Aorta (tissue), 5 donors: ENCODE measurements around the gene MAP7. TPM values are rescaled to one million over a fixed set of nuclear protein-coding genes. Genes with fewer than 3 reads are reported as not detected.
"Not testable (repeated sequence)": the region's sequence is repeated elsewhere in the genome, so short reads cannot be mapped to it uniquely, and the experiment has no call there.

Experiments
- ATAC-seq: fragments of 200-7000 bp; cut with Tn5 transposase; one replicate; pipeline ENCODE4 v1.9.1; 2022; ENCODE audit warnings: moderate library complexity; ENCODE audit not compliant: low FRiP score
- DNase-seq, 2 donors: peaks; one replicate each; pipeline ENCODE4 v3.0.0-alpha.2; 2020
- H3K27ac ChIP-seq, 2 donors: one replicate each; pipeline ENCODE4 v1.5.1; 2013; ENCODE audit warnings: low read length in 2 of 2, mild to moderate bottlenecking in 2 of 2, moderate library complexity in 2 of 2, control low read depth in 1 of 2, inconsistent platforms in 1 of 2, low read depth in 1 of 2
- H3K27me3 ChIP-seq, 2 donors: one replicate each; pipeline ENCODE4 v1.6.1; 2013; ENCODE audit warnings: control low read depth in 1 of 2, low read length in 1 of 2, mild to moderate bottlenecking in 1 of 2, moderate library complexity in 1 of 2; ENCODE audit not compliant: insufficient read depth in 2 of 2, control insufficient read depth in 1 of 2
- H3K36me3 ChIP-seq, 2 donors: one replicate each; pipeline ENCODE4 v1.6.1; 2013; ENCODE audit warnings: control low read depth in 1 of 2, low read length in 1 of 2, mild to moderate bottlenecking in 1 of 2; ENCODE audit not compliant: insufficient read depth in 2 of 2, control insufficient read depth in 1 of 2
- H3K4me1 ChIP-seq, 2 donors: one replicate each; pipeline ENCODE4 v1.6.1; 2013; ENCODE audit warnings: low read length in 2 of 2, control low read depth in 1 of 2, mild to moderate bottlenecking in 1 of 2, moderate library complexity in 1 of 2; ENCODE audit not compliant: insufficient read depth in 2 of 2, control insufficient read depth in 1 of 2
- H3K4me3 ChIP-seq, 2 donors: one replicate each; pipeline ENCODE4 v1.5.1; 2013; ENCODE audit warnings: low read length in 2 of 2, control low read depth in 1 of 2, mild to moderate bottlenecking in 1 of 2
- H3K9me3 ChIP-seq: one replicate; pipeline ENCODE4 v1.6.1; 2013; ENCODE audit warnings: mild to moderate bottlenecking, low read length; ENCODE audit not compliant: control insufficient read depth
- WGBS, 2 donors: extraction: QIAGEN DNeasy Blood & Tissue Kit; methylation state at CpG; one replicate each; pipeline ENCODE4 v1.1.7; 2013; 5-methylcytosine and 5-hydroxymethylcytosine counted together
- intact Hi-C, 2 donors: fragments of 100-400 bp; cut with DNase I; formaldehyde crosslinking; loops; one replicate each; pipeline versions ENCODE4 v1.14.2 to v1.15.0; 2022
- polyA plus RNA-seq, 2 donors: library from polyadenylated mRNA; stranded (reverse); fragments of 200-250 nt; gene quantifications; one replicate each; pipeline ENCODE4 v1.2.3, GENCODE V29; 2013
- total RNA-seq, 2 donors: library from RNA; stranded (reverse); fragmentation: NEBNext Ultra II Directional; extraction: Animal tissue kit (Norgen Biotek cat#: 25700); gene quantifications; one replicate each; pipeline ENCODE4 v1.2.1, GENCODE V29; 2021
- donor health status: healthy with polysubstance abuse.
- donor health status: Bipolar disorder and iron deficiency.
- donor health status: DM: no; HTN: no; CAD: no.
- donor health status: DM: no; HTN: no; CAD: no.
- donor health status: DM: yes; HTN: yes; CAD: no.

Gene MAP7
- total and polyA plus RNA-seq, 4 donors: 2.5 to 5.3 (median 3.3) TPM

DNA sequence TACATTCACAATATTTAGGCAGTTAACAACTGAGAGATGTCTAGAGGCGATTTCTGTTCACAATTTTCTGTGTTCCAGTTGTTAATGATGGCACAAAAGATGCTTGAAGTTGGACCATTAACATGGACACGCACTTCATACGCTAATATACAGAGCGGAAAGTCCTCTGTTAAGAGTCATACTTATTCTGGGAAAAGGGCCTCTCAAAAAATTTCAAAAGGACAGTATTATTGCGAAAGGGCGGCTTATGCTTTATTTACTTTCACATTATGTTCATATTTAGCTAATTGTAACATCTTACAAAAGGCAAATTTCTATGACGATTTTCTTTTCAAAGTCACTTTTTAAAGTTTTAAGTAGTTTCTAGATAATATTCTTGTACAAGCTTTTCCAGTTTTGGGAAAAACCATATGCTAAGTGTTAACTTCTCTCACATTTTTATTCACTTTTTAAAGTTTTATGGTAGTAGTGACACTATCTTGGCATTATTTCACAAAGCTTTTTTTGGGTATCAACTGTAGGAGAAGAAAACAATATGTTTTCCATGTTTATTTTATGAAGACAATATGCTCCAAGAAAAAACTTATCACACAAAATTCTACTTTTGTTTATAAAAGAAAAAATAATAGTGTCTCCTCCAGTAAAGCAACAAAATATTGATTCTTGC is 62.3 kb downstream of the MAP7 start:
- Histone ChIP-seq H3K36me3 (no peaks in the 10 kb centered on the region), H3K27me3 (no peaks in the 10 kb centered on the region), H3K27ac (no peak overlapping the region), H3K9me3 (no peaks in the 10 kb centered on the region), H3K4me1 (no peaks in the 10 kb centered on the region), H3K4me3 (no peak overlapping the region)
- DNase-seq: no peak
- 93 to 95% methylated on average over 7 of the region's 7 CpGs for WGBS, 2 donors
- no peak for ATAC-seq
- intact Hi-C loops: no loop called here

DNA sequence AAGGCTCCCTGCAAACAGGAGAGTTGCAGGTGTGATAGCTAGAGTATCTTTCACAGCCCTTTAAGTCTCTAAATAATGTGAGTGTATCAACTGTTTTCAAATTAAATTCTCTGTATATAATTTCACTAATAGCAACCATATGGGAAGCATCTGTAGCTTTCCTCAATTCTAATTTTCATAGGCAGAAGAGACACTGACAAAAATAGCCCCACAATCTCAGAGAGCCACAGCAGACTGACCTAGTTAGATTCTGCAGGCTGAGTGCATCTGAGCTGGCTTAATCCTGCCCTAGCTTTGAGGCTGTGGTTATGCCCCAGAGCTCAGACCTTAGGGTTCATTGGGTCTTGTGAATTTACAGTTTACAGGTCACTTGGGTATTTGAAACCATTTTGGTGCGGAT is 63.9 kb downstream of the MAP7 start:
- DNase-seq (no peak), ATAC-seq (no peak)
- Histone ChIP-seq H3K27ac (no peak overlapping the region), H3K36me3 (no peaks in the 10 kb centered on the region), H3K4me1 (no peaks in the 10 kb centered on the region), H3K9me3 (no peaks in the 10 kb centered on the region), H3K4me3 (no peak overlapping the region), H3K27me3 (no peaks in the 10 kb centered on the region)
- 92 to 96% methylated on average over 1 of the region's 1 CpG for WGBS, 2 donors
- intact Hi-C loops: no loop called here

GRCh38 chr6:136483906-136484305 is 66.3 kb downstream of the MAP7 start:
- Histone ChIP-seq H3K4me1 (no peaks in the 10 kb centered on the region), H3K27ac (no peak overlapping the region), H3K36me3 (no peaks in the 10 kb centered on the region), H3K9me3 (no peaks in the 10 kb centered on the region), H3K27me3 (no peaks in the 10 kb centered on the region), H3K4me3 (no peak overlapping the region)
- no peak for DNase-seq
- 55 to 56% methylated on average over 3 of the region's 3 CpGs for WGBS, 2 donors
- intact Hi-C loops: no loop called here
- no peak for ATAC-seq

- 98 to 100% methylated on average over 2 of the region's 2 CpGs for WGBS, 2 donors
- not testable (repeated sequence) for DNase-seq
Observed at GRCh38 chr6:136483005-136483404, 67.2 kb downstream of the MAP7 start.

DNA sequence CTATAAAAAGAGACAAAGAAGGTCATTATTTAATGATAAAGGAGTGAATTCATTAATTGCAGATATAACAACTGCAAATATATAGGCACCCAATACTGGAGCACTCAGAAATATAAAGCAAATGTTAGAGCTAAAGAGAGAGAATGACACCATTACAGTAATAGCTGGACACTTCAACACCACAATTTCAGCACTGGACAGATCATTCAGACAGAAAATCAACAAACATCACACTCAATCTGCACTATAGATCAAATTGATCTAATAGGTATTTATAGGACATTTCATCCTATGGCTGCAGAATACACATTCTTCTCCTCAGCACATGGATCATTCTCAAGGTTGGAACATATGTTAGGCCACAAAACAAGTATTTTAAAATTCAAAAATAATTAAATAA is 72.7 kb downstream of the MAP7 start:
- intact Hi-C loops: no loop called here
- Histone ChIP-seq H3K4me3 (no peak overlapping the region), H3K27ac (no peak overlapping the region), H3K4me1 (no peaks in the 10 kb centered on the region), H3K27me3 (no peaks in the 10 kb centered on the region), H3K9me3 (no peaks in the 10 kb centered on the region), H3K36me3 (no peaks in the 10 kb centered on the region)
- DNase-seq: no peak
- ATAC-seq: no peak

More at GRCh38 chr6:136483005-136483404, 67.2 kb downstream of the MAP7 start:
- ATAC-seq, H3K36me3 ChIP-seq, H3K27ac ChIP-seq, H3K27me3 ChIP-seq, H3K4me1 ChIP-seq, H3K4me3 ChIP-seq, intact Hi-C loops, H3K9me3 ChIP-seq: not testable (repeated sequence)

- intact Hi-C loops: no loop called here
- Histone ChIP-seq H3K27me3 (no peaks in the 10 kb centered on the region), H3K27ac (no peak overlapping the region), H3K4me3 (no peak overlapping the region), H3K4me1 (no peaks in the 10 kb centered on the region), H3K9me3 (no peaks in the 10 kb centered on the region), H3K36me3 (no peaks in the 10 kb centered on the region)
- no peak for ATAC-seq
- DNase-seq: no peak
- whole genome bisulfite sequencing, 2 donors: 88 to 89% methylated on average over 4 of the region's 4 CpGs
Observed at GRCh38 chr6:136475686-136476085, 74.5 kb downstream of the MAP7 start.

- H3K27ac ChIP-seq: no peak overlapping the region
- no peaks in the 10 kb centered on the region for H3K4me1 ChIP-seq
- ATAC-seq: no peak
- no peaks in the 10 kb centered on the region for H3K27me3 ChIP-seq
- intact Hi-C loops: no loop called here
- DNase-seq: no peak
- no peaks in the 10 kb centered on the region for H3K36me3 ChIP-seq
- no peak overlapping the region for H3K4me3 ChIP-seq
- WGBS, 2 donors: 85 to 87% methylated on average over 6 of the region's 6 CpGs
- H3K9me3 ChIP-seq: no peaks in the 10 kb centered on the region
Observed at GRCh38 chr6:136474241-136474640, 76.0 kb downstream of the MAP7 start.

- intact Hi-C loops: no loop called here
- Histone ChIP-seq H3K4me1 (no peaks in the 10 kb centered on the region), H3K27ac (no peak overlapping the region), H3K4me3 (no peak overlapping the region), H3K36me3 (no peaks in the 10 kb centered on the region), H3K27me3 (no peaks in the 10 kb centered on the region), H3K9me3 (no peaks in the 10 kb centered on the region)
- WGBS, 2 donors: 95 to 96% methylated on average over 1 of the region's 1 CpG
- DNase-seq (no peak), ATAC-seq (no peak)
Observed at GRCh38 chr6:136471922-136472321, 78.3 kb downstream of the MAP7 start.

GRCh38 chr6:136471372-136471771 is 78.8 kb downstream of the MAP7 start:
- 32 to 39% methylated on average over 5 of the region's 5 CpGs for WGBS, 2 donors
- Histone ChIP-seq H3K4me3 (no peak overlapping the region), H3K27me3 (no peaks in the 10 kb centered on the region), H3K9me3 (no peaks in the 10 kb centered on the region), H3K4me1 (no peaks in the 10 kb centered on the region), H3K27ac (no peak overlapping the region), H3K36me3 (no peaks in the 10 kb centered on the region)
- DNase-seq (no peak), ATAC-seq (no peak)
- intact Hi-C loops: no loop called here
